ENCODE data around the gene LGR4.

LGR4 gene

DNA sequence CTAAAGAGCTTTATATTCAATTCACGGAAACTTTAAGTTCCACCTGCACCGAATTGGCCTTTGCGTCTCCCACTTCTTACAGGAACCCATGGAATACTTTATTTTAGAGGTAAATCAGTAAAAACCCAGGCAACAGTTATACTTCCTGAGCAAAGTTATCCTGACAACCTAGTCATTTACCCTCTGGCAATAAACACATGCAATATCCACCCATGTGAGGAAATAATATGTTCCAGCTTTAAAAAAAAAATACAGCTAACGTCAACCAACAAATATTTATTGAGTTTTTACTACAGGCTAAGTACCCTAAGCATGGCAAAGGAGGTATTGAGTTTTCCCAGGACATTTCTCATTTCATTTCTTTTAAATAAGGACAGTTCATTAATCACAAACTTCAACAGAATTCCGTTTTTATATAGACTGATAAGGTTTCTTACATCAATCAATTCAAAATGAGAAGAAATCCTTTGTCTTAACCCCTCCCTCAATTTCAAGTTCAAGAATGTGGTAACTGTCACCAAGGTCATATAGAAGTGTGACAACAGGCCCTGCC, 71.2 kb downstream of the LGR4 start:
- DNase-seq (ENCODE audit: low spot score): no peak

DNA sequence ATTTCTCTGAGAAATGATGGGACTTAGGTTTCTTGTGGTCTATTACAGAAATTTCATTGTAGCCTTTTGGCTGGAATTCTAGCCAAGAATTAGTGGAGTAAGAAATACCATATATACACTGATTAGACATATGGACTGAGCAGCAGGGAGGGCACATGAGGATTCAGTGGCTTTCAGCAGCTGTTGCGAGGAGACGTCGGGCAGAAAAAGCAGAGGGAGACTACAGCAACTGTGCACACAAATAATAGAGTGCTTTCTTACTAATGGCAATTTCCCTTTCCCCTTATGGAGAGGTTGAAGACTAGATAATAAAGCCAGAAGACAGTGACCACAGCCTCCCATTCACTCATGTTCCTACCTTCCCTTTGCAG, 74.2 kb downstream of the LGR4 start:
- DNase-seq (ENCODE audit: low spot score): no peak

DNA sequence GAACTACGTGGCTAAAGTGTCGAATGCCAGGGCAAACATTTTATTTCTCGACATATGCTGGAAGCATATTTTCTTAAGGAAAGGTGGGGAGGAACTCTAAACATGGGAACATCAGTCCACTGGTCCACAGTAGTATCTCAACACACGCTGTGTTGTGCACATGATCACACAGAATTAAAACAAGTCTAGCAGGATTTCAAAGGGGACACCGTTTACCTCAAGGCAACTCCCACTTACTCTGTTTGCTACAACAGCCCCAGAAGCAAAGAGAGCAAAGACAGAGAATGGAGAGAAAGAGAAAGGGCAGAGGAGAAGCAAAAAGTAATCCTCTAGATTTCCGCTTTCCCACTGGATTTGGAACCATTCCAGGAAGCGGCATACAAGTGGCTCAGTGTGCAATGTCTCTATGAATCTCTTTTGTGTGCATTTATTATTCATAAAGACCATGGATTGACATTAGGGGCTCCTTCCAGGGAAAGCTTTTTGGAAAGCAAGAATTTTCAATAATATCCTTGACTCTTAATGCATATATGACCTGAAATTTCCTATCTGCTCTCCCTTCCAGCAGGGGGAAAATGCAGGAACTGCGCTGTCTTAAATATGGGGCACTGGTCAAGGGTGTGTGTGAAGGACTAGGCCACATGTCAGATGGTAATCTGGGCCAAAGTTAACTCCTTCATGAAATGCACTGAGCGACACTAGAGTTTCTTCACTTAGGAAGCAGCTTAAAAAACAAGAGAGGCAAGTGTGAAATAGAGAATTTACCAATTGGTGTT, 74.8 kb downstream of the LGR4 start:
- DNase-seq (ENCODE audit: low spot score): no peak

DNA sequence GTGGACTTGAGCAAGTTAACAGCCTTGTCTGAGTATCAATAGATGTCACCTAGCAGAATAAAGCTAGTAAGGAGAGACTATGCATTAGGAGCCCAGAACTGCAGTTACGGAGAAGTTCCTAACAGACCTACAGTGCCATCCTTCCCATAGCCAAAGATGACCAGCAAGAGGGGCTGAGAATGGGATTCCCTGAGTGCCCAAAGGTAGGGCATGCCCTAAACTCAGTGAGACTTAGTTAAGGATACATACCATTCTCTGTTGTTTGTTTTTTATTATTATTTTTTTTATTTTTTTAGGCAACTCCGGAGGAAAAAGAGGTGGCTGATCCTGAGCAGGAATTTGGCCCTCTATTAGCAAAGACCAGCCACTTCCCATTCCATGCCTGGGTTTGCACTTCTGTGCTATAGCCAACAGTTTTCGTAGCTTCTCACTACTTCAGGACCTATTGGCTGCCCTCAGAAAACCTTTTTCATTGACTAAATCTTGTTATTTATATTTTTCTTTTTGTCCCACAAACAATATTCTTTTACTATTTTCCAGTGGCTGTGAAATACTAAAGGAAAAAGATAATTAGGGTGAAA, 76.2 kb downstream of the LGR4 start:
- no peak for DNase-seq (ENCODE audit: low spot score)

DNA sequence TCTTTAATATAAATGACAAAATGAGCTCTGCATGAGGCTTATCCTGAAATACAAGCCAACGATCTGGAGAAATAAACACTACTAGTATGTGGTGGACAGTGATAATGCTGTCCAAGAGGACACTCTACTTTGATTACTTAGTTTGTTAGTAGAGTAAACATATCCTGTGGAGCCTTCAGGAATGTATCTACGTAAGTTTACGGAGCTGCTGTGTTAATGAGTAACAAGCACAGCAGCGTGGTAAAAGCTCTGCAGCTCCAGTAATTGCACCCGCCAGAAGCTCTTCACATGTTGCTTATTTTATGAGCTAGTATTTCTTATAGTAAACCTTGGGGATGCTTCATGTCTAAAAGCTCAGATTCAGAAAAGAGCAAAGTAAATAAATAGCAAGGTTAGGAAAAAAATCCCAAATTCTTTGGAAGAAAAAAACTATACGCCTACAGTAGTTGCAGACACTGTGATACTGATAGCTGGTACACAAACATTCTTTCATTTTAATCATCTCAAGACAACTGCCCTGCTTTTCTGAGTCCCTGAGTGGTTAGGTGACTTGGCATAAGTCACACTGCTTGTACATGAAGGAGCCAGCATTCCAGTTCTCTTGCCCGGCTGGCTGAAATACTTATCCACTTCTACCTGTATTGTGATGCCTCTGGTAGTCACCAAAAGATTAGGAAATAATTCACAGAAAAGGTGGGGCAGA, 76.9 kb downstream of the LGR4 start:
- no peak for DNase-seq (ENCODE audit: low spot score)

DNA sequence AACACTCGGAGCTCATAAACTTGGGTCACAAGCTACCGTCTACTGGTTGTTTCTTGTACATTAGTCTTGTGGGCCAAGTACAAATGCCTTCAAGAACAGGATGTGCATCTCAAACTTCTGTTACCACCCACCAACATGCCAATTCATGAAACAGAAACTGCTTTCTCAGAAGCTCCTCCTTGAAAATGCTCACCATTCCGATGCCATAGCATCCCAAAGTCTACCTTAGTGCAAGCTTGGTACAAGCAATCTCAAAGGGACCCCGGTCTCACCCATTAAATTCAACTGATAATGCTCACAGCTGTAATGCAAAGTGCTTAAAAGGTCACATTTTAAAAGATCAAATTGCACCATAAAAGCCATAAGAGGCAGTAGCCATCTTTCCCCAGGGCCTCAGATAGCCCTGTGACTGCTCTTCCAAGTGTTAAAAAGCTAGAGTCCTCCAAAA, 77.8 kb downstream of the LGR4 start:
- DNase-seq (ENCODE audit: low spot score): no peak

DNA sequence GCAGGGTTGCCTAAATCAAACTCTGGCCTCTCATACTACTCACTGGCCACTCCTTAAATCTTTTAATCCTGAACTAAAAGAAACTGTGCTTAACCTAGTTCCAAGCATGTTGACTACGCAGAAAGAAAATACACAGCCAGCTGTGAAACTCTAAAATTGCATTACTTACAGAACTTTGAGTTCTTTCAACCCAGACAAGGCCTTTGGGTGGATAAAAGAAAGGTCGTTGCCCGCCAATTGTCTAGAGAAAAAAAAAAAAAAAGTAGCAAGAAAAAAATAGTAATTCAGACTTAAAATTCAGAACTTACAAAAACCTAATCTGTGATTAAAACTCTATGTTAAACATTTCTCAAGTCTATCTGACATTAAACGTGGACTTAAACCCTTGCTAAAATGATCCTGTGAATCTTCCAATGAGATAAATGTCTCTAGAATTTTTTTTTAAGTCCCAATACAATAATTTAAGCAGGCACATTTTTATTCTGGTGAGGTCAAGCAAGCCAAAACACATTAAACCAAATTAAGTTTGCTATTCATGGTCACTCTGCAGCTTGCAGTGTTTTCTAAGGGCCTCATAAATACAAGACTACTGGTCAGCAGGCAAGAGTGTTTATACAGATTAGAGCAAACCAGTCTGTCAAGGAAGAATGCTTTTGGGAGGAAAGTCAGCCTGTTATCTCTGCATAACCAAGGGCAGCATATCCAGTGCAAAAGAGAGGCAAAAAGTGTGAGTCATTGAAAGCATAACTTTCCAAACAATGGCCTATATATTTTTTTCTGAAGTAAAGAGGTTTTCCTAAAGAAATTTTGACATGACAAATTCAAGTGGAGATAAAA, 80.1 kb downstream of the LGR4 start:
- DNase-seq (ENCODE audit: low spot score): no peak

DNA sequence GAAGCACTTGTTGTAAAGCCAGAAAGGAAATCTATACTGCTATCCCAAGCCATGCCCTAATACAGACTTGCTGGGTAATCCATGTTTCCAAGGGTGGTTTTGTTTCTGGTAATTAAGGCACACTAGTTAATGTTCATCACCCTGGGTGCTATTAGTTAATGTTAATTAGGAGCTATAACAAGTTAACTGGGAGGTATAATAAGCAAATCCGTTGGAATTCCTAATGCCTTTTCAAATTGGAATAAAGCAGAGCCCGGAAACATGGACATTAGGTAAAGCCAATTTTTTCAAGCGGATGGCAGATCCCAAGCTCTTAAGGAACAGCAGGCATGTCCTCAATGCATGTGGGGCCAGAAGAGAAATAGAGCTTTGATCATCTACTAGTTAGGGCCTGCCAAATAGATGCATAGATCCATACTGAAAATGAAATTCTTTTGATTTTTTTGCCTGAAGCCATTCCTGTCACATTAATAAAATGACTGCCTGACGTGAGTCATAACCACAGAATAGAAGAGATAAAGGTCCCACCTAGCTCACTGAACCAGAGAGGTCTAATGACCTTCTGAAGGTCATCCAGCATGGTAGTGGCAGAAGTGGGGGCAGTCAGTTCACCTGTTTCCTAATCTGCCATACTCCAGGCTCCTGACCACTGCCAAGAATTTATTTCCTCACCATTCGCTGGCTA, 81.1 kb downstream of the LGR4 start:
- DNase-seq (ENCODE audit: low spot score): no peak

DNA sequence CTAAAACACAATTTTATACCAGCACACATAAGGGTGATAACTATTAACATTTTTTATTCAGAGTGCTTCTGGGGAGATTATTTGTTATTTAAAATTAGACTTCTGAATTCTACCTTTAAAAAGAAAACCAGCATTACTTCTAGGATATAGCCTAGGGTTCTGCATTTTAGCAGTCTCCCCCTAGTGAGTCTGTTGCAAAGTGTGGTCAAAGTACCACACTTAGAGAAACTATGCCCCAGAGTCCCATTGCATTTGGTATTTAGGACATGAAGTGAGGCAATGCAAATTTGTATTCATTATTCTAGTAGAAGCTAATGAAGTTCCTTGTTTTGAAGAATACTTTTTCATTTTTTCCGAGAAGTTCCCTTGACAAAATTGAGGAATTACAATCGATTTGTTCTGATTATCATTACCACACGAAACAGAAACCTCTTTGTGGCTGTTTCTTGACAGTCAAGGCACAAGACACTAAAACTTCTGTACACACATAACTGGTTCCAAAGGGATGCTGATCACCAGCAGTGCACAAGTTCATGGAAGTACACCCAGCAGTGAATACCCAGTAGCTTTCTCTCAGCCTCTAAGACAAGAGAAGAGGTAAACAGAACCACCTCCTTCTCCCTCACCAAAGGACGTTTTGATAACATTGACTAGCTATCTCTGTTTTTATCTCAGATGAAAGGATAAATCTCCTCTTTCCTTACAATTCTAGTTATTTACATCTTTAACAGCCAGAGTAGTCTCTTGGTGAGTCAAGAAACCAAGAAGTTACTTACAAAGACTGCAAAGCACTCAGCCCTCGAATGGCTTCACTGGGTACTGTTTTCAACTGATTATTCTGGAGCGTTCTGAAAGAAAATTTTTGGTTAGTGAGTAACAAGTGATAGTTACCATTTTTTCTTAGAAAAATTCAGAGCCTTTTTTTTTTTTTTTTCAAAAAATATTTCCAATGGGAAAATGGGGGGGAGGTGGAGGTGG, 82.0 kb downstream of the LGR4 start:
- DNase-seq (ENCODE audit: low spot score): no peak

DNA sequence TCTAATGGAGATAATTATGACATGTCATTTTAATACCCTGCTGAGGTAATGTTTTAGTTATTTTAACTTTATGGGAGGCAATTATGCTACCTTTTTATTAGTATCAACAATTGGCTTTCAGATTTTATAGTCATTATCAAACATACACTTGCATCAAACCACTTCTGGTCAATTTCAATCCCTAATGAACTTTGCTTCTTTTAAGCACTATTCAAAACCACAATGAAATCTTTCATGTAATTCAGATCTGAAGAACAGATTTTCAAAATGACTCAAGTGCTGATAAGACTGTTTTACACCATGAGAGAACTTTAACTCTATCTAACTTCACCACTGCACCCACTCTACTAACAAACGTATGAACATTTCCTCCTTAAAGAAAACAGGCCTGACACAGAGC, 83.7 kb downstream of the LGR4 start:
- DNase-seq (ENCODE audit: low spot score): no peak

DNA sequence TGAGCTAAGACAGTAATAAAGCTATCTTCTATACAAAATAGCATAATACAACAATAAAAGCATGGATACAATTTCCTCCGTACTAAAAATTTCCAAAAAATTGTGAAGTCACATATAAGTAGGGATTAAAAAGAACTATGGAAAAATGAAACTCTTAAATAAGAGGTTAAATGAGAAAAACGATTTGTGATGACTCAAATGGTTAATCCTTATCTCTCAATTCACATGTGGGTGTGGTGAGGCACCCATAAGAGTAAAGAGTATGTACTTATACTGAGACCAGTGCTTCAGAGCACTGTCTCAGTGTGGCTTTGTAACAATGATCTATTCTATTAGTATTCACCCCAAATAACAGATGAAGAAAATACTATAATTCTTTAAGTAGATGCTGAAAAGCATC, 84.6 kb downstream of the LGR4 start:
- no peak for DNase-seq (ENCODE audit: low spot score)

DNA sequence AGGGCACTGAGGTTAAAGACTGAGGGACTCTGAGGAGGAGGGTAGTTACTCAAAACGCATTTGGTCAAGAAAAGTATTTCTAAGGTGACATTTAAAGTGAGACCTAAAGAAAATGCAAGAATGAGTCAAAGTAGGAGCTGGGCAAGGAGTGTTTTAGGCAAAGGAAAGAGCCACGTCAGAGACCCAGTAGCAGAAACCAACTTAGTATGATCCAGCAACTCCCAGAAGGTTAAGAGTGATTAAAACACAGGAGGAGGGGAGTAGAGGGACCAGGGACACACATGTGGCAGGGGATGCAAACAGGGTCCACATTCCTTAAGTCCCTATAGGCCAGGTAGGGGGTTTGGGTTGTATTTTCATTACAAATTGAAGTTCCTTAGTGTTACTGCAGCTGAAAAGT, 85.2 kb downstream of the LGR4 start:
- no peak for DNase-seq (ENCODE audit: low spot score)

DNA sequence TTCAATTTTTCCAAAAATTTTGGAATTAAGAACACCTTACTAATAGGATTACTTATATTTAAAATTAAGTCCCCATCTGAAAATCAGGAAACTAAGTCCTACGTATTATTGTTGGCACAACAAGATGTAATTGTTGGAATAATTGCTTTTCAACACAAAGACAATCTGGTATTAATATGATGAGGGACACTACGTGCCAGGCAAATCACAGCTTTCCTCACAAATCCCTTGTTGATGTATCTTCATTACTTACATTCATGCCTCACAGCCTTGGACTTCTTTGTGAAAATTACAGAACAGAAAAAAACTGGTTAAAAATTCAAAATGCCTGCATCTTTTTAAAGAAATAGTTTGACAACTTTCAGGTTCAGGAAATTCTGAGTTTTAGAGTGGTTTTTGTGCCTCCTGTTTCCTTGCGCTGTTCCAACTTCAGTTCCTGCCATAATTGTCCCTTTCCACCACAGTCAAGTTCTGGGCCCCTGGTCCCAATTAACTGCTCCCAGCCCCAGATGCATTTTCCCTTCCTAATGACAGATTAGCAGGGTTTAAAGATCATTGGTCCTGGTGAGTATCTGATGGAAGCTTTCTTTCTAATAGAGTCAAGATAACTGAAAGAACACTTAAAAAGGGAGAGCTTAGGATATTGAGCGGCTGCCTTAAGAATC, 86.3 kb downstream of the LGR4 start:
- no peak for DNase-seq (ENCODE audit: low spot score)

DNA sequence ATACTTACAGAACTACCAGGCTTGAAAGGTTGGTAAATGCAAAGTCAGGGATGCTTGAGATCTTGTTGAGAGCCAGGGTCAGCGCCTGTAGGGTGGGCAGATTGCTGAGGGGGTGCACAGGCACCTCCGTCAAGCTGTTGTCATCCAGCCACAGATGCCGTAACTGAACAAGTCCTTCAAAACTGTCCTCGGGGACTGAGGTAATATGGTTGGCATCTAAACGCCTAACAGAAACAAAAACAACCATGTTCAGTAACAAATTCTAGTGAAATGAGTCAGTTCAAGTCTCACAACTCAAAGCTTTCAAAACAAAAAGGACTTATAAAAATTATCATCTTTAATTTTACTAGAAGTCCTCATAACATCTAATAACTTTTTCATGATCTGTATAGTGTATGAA, 87.3 kb downstream of the LGR4 start:
- DNase-seq (ENCODE audit: low spot score): no peak

DNA sequence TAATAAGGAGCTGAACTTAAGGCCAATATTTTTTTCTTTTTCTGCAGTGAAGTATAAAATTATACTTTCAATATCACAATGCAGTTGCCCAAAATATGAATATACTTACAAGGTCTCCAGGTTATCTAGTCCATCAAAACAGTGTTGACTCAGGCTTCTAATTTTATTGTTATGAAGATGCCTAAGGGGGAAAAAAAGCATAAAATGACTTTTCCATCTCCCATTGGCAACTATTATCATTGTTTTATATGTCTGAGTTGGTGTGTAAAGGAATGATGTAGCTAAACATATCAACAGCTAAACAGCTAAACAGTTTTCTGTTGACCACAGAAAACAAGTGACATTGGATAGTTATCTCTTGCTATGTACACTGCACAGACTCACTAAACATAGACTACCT, 88.4 kb downstream of the LGR4 start:
- no peak for DNase-seq (ENCODE audit: low spot score)

DNA sequence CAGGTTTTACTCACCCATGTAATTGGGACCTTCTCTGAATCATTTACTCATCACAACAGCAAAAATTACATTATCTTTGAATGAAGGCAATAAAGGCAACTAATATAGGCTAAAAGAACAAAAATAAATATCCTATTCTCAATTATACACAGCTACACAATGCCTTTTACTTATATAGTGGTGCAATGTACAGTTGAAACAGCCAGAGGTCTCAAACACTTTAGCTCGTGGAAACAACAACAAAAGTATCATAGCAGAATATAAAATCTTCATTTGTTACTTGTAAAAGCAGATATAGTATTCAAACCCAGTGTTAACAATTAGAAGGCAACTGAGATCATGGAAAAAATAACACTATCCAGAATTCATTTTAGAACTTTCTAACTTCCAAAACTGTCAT, 88.9 kb downstream of the LGR4 start:
- DNase-seq (ENCODE audit: low spot score): no peak

DNA sequence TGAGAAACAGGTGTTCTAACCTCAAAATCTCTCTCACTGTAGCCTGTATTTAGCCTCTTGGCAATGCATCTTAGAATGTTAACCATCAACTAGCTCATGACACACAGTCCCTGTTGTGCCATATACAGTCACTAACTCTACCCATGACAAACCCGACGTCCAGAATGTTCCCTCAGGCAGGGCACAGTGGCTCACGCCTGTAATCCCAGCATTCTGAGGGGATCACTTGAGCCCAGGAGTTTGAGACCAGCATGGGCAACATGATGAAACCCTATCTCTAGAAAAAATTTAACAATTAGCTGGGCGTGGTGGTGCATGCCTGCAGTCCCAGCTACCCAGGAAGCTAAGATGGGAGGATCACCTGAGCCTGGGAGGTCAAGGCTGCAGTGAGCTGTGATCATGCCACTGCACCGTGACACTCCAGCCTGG, 91.3 kb downstream of the LGR4 start:
- no peak for DNase-seq (ENCODE audit: low spot score)

DNA sequence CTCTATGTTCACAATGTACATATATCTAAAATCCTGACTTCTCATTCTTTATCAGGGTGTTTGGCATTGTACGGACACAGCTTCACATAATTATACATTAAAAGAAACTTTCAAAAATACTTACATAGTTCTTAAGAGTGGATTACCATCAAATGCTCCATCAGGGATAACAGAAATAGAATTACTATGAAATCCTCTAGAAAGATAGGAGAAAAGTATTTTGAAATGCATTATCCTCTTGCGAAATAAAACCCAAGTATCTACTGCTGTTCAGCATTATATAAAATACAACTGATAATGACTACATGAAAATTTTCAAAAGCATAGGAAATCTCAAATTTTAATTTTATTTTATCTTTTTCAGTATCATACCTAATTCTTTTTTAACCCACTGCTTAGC, 91.8 kb downstream of the LGR4 start:
- no peak for DNase-seq (ENCODE audit: low spot score)

DNA sequence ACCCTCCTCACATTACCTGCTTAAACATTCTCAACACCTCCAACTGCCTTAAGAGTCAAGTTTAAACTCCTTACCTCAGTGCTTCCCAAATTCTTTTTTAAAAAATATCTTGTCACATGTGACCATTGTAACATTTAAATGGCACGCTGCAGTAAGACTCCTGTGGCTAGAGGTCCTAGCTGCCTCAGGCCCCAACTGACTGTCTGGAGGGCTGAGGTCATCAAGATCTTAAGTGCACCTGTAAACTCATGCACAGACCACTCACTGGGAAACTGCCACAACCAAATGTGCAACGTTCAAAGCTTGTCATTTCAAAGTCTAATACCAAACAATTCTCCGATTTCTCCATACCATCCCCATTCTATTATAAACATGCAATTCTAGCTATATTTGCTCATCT, 93.1 kb downstream of the LGR4 start:
- no peak for DNase-seq (ENCODE audit: low spot score)

DNA sequence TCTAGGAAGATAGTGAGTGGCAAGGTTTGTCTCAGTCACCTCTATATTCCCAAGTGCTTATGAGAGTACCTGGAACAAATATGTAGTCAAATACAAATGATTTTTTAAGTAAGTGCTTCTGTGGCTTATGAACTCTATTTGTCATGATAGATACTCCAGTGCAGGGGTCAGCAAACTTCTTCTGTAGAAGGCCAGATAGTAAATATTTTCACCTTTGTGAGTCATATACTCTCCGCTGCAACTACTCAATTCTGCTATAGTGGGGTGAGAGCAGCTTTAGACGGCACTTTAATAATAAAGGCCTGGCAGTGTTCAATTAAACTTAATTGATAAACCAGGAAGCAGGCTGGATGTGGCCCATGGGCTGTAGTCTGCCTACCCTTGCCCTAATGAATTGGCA, 97.2 kb downstream of the LGR4 start:
- no peak for DNase-seq (ENCODE audit: low spot score)
